ENCODE results near the gene TRAPPC4. TPM values are rescaled to one million over a fixed set of nuclear protein-coding genes. Genes with fewer than 3 reads are reported as not detected.

Gene TRAPPC4
- total and polyA plus RNA-seq, 3 donors from 2014 or later = 81.4 to 116 (median 108) TPM

DNA sequence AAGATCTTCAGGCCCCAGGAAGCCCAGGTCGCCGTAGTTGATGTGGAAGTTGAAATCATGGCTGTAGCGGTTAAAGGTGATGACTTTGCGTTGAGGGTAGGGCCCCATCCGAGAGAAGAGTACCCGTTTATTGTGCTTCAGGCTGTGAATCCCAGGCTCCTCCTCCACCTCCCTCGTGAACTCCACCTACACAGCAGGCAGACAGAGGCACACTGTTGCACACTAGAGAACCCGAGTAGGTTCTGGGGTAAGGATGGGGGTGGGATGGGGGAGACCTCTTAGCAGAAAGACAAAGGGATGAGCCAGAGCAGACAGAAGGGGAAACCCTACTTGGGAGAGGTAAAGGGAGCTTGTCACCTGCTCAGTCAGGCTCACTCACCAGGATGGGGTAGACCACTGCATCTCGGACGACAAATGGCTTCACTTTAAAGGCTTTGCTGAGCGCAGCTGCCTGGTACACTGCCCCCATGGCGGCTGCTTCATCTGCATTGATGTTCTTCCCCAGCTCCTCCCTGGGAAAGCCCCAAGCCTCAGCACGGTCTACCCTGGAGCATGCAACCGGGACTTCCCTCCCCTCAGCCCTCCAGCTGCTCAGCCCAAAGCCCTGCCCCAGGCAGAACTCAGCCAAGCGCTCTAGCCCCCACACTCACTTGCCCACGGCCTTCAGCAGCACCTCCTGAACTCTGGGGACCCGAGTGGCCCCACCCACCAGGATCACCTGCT lies 33.0 kb downstream of the TRAPPC4 start:
- Histone ChIP-seq H3K36me3 (ENCODE audit: low read depth, missing control alignments) (no peaks in the 10 kb centered on the region), H3K27ac (no peak overlapping the region), H3K4me3 (no peak overlapping the region), H3K9me3 (no peaks in the 10 kb centered on the region), H3K4me1 (peaks cover 7% of the 10 kb centered on the region), H3K27me3 (no peaks in the 10 kb centered on the region)
- no peak for TF ChIP-seq POLR2A (IDR thresholded peaks at IDR 0.05)
- TF ChIP-seq, protein P1, sequence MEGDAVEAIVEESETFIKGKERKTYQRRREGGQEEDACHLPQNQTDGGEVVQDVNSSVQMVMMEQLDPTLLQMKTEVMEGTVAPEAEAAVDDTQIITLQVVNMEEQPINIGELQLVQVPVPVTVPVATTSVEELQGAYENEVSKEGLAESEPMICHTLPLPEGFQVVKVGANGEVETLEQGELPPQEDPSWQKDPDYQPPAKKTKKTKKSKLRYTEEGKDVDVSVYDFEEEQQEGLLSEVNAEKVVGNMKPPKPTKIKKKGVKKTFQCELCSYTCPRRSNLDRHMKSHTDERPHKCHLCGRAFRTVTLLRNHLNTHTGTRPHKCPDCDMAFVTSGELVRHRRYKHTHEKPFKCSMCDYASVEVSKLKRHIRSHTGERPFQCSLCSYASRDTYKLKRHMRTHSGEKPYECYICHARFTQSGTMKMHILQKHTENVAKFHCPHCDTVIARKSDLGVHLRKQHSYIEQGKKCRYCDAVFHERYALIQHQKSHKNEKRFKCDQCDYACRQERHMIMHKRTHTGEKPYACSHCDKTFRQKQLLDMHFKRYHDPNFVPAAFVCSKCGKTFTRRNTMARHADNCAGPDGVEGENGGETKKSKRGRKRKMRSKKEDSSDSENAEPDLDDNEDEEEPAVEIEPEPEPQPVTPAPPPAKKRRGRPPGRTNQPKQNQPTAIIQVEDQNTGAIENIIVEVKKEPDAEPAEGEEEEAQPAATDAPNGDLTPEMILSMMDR (IDR thresholded peaks at IDR 0.05) = no peak
- intact Hi-C loops (cut with DNase I; ENCODE audit: low total_unique reads) = no loop called here
- no peak for DNase-seq
- WGBS, 2 donors = 87 to 89% methylated on average over 17 of the region's 17 CpGs

DNA sequence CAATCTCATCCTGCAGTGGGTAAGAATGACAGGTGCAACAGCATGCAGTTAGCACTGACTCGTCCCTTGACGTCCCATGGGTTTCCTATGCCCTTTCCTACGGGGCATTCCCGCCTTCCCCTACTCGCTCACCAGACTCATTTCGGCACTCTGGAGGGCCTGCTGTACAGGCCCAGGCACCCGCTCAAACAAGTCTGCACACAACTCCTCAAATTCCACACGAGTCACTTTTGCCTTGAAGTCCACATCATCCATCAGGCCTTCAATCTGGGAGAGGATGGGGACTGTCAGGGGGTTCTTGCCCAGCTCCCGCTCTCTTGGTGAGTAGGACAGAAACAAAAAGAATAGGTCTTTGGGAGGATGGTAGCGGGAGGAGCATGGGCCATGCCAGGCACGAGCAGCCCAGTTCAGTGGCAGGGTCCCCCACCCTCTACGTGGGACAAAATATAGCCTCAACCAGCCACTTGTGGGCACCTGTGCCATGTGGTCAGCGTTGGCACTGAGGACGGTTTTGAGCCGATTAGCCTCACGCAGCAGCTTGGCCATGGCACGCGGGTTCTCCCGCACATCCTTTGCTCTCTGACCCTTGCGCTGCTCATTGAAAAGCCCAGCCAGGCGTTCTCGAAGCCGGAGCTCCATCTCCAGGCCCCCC lies 33.7 kb downstream of the TRAPPC4 start:
- Histone ChIP-seq H3K27me3 (no peaks in the 10 kb centered on the region), H3K4me1 (peaks cover 7% of the 10 kb centered on the region), H3K9me3 (no peaks in the 10 kb centered on the region), H3K36me3 (ENCODE audit: low read depth, missing control alignments) (no peaks in the 10 kb centered on the region), H3K27ac (no peak overlapping the region), H3K4me3 (no peak overlapping the region)
- WGBS, 2 donors = 95 to 96% methylated on average over 23 of the region's 23 CpGs
- intact Hi-C loops (cut with DNase I; ENCODE audit: low total_unique reads) = no loop called here
- TF ChIP-seq, protein P1 (IDR thresholded peaks at IDR 0.05) = no peak
- no peak for TF ChIP-seq POLR2A (IDR thresholded peaks at IDR 0.05)
- DNase-seq = no peak

DNA sequence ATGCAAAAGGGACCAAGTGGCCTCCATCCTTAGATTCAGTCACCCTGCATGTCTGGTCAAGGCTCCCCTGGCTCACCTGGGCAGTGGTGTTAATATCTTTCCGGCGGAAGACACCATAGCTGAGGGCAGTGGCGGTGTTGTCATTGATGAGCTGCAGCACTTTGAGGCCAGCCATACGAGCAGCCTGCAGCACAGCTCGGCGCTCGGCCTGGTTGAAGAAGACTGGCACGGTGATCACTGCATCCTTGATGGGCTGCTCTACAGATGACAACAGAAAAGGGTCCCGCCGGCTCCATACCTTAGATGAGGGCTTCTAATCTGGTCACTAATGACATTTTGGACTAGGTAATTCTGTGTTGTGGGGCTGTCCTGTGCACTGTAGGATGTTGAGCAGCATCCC lies 35.9 kb downstream of the TRAPPC4 start:
- H3K36me3 ChIP-seq (ENCODE audit: low read depth, missing control alignments) = no peaks in the 10 kb centered on the region
- no peaks in the 10 kb centered on the region for H3K9me3 ChIP-seq
- no peak overlapping the region for H3K4me3 ChIP-seq
- H3K27ac ChIP-seq = no peak overlapping the region
- intact Hi-C loops (cut with DNase I; ENCODE audit: low total_unique reads) = no loop called here
- no peak for TF ChIP-seq POLR2A (IDR thresholded peaks at IDR 0.05)
- TF ChIP-seq, protein P1 (IDR thresholded peaks at IDR 0.05) = no peak
- DNase-seq = no peak
- no peaks in the 10 kb centered on the region for H3K27me3 ChIP-seq
- H3K4me1 ChIP-seq = peaks cover 12% of the 10 kb centered on the region
- 98 to 99% methylated on average over 10 of the region's 10 CpGs for WGBS, 2 donors

DNA sequence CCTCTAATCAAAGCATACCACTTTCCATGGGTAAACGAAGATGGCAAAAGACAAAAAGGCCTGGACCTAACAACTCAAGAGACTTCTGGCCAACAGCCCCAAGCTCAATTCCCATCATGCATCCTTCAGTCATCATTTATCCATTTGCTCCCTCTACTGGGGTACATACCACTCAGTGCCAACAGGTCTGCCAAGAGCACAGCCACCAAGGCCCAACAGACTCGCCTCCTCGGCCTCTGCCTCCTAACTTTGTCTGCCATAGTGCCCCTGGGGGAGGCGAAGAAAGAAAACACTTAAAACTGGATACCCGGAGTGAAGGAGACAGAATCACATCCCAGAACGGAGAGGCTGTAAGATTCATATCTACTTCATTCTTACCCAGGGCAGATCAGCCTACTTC lies 37.3 kb downstream of the TRAPPC4 start:
- intact Hi-C loops (cut with DNase I; ENCODE audit: low total_unique reads) = loop anchor here (5.0 kb wide), 1 partner anchor 41 kb away; a partner anchor contains a TSS
- WGBS, 2 donors = 37 to 39% methylated on average over 6 of the region's 6 CpGs
- Histone ChIP-seq H3K4me3 (peak overlapping the region; percentile 90 to 96), H3K4me1 (peaks cover 12% of the 10 kb centered on the region), H3K27ac (peak overlapping the region in 1 of 2 donors; percentile 63), H3K27me3 (no peaks in the 10 kb centered on the region), H3K36me3 (ENCODE audit: low read depth, missing control alignments) (no peaks in the 10 kb centered on the region), H3K9me3 (no peaks in the 10 kb centered on the region)
- no peak for DNase-seq
- no peak for TF ChIP-seq POLR2A (IDR thresholded peaks at IDR 0.05)
- TF ChIP-seq, protein P1 (IDR thresholded peaks at IDR 0.05) = no peak

Data from testis (tissue), 3 donors.